Mesendoderm (in vitro differentiated cells): Measurements from ENCODE around the gene SMIM12.

ENCODE experiments used
- DNase-seq: peaks from one replicate; pipeline ENCODE4 v3.0.0; 2013
- H2AK5ac ChIP-seq: 2 replicates; pipeline ENCODE4 v1.6.1; 2013; ENCODE audit warnings: low read length, inconsistent platforms
- H2BK120ac ChIP-seq: 2 replicates; pipeline ENCODE4 v1.6.1; 2013; ENCODE audit warnings: low read depth, mild to moderate bottlenecking, low read length, moderate library complexity, mixed read lengths
- H2BK15ac ChIP-seq: replicated peaks from 2 replicates; pipeline ENCODE4 v1.6.1; 2013; ENCODE audit warnings: low read depth, mild to moderate bottlenecking, moderate library complexity
- H2BK5ac ChIP-seq: 2 replicates; pipeline ENCODE4 v1.6.1; 2013; ENCODE audit warnings: low read length, inconsistent platforms
- H3K18ac ChIP-seq: 2 replicates; pipeline ENCODE4 v1.6.1; 2013; ENCODE audit warnings: mild to moderate bottlenecking, low read length, mixed read lengths
- H3K23ac ChIP-seq: one replicate; pipeline ENCODE4 v1.6.1; 2013; ENCODE audit warnings: low read length
- H3K27ac ChIP-seq: 2 replicates; pipeline ENCODE4 v1.5.1; 2013; ENCODE audit warnings: low read depth, mild to moderate bottlenecking, inconsistent platforms, low read length, moderate library complexity
- H3K27me3 ChIP-seq: 2 replicates; pipeline ENCODE4 v1.6.1; 2013; ENCODE audit warnings: low read length, control low read depth, mild to moderate bottlenecking, inconsistent platforms; ENCODE audit not compliant: insufficient read depth, poor library complexity
- H3K36me3 ChIP-seq: 2 replicates; pipeline ENCODE4 v1.6.1; 2013; ENCODE audit warnings: low read length, inconsistent platforms; ENCODE audit not compliant: control insufficient read depth, insufficient read depth
- H3K4ac ChIP-seq: one replicate; pipeline ENCODE4 v1.6.1; 2013; ENCODE audit warnings: low read depth, mild to moderate bottlenecking, low read length, moderate library complexity
- H3K4me1 ChIP-seq: 2 replicates; pipeline ENCODE4 v1.6.1; 2013; ENCODE audit warnings: low read depth, low read length, inconsistent platforms; ENCODE audit not compliant: control insufficient read depth
- H3K4me2 ChIP-seq: 2 replicates; pipeline ENCODE4 v1.6.1; 2013; ENCODE audit warnings: low read length
- H3K4me3 ChIP-seq: 2 replicates; pipeline ENCODE4 v1.5.1; 2013; ENCODE audit warnings: mild to moderate bottlenecking, low read length
- H3K56ac ChIP-seq: one replicate; pipeline ENCODE4 v1.6.1; 2013; ENCODE audit warnings: low read length
- H3K79me1 ChIP-seq: 2 replicates; pipeline ENCODE4 v1.6.1; 2013; ENCODE audit warnings: low read length, inconsistent platforms
- H3K79me2 ChIP-seq: 2 replicates; pipeline ENCODE4 v1.6.1; 2013; ENCODE audit warnings: mild to moderate bottlenecking, low read length; ENCODE audit not compliant: control insufficient read depth, insufficient read depth
- H3K9ac ChIP-seq: 2 replicates; pipeline ENCODE4 v1.6.1; 2013; ENCODE audit warnings: low read length, inconsistent platforms
- H4K5ac ChIP-seq: one replicate; pipeline ENCODE4 v1.6.1; 2013; ENCODE audit warnings: low read length
- H4K8ac ChIP-seq: one replicate; pipeline ENCODE4 v1.6.1; 2013; ENCODE audit warnings: low read depth, mild to moderate bottlenecking, control low read depth, low read length, moderate library complexity
- WGBS: extraction: QIAGEN DNeasy Blood & Tissue Kit; methylation state at CpG from one replicate; pipeline ENCODE4 v1.1.7; 2013; ENCODE audit warnings: low lambda C conversion rate, missing lambda C conversion rate; ENCODE audit not compliant: insufficient coverage; ENCODE audit errors: extremely low coverage; 5-methylcytosine and 5-hydroxymethylcytosine counted together

SMIM12 gene

GRCh38 chr1:34874296-34874952 is 14.9 kb upstream of the SMIM12 start:
- H2BK15ac ChIP-seq = no peak overlapping the region
- H3K27ac ChIP-seq = no peak overlapping the region
- no peak overlapping the region for H3K4ac ChIP-seq
- H3K56ac ChIP-seq = no peak overlapping the region
- no peak overlapping the region for H3K4me3 ChIP-seq
- H2BK5ac ChIP-seq = no peak overlapping the region
- no CpG with 5 or more reads among the region's 4 CpGs for WGBS
- no peak overlapping the region for H2AK5ac ChIP-seq
- no peak overlapping the region for H2BK120ac ChIP-seq
- no peak overlapping the region for H3K23ac ChIP-seq
- no peak overlapping the region for H3K4me2 ChIP-seq
- no peaks in the 10 kb centered on the region for H3K36me3 ChIP-seq
- no peaks in the 10 kb centered on the region for H3K79me1 ChIP-seq
- H3K9ac ChIP-seq = no peak overlapping the region
- no peaks in the 10 kb centered on the region for H3K4me1 ChIP-seq
- H4K8ac ChIP-seq = no peak overlapping the region
- H3K27me3 ChIP-seq = no peaks in the 10 kb centered on the region
- DNase-seq = peak; percentile 47
- H4K5ac ChIP-seq = no peak overlapping the region
- H3K79me2 ChIP-seq = no peaks in the 10 kb centered on the region
- H3K18ac ChIP-seq = no peak overlapping the region

DNA sequence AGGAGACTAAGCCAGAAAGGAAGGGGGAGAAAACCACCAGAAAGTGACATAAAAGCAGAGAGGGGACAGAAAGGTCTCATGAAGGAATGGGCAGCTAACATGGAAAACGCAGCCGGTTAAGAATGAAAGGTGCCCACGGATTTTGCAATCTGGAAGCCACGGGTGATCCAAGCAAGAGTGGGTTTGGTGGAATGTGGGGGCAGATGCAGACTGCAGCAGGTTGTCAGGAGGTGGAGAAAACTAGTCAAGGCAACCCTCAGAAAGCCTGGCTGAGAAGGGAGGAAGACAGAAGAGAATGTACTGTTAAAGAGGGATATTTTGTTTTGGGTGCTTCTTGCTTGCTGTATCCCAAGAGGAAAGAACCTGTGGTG is 12.6 kb upstream of the SMIM12 start:
- Histone ChIP-seq H2BK5ac (no peak overlapping the region), H2BK120ac (no peak overlapping the region), H4K8ac (no peak overlapping the region), H3K4me3 (no peak overlapping the region), H3K9ac (no peak overlapping the region), H2AK5ac (no peak overlapping the region), H3K18ac (no peak overlapping the region), H3K56ac (no peak overlapping the region), H3K27ac (no peak overlapping the region), H2BK15ac (no peak overlapping the region), H3K4ac (no peak overlapping the region), H3K79me1 (no peaks in the 10 kb centered on the region), H3K4me1 (no peaks in the 10 kb centered on the region), H4K5ac (no peak overlapping the region), H3K23ac (no peak overlapping the region), H3K79me2 (no peaks in the 10 kb centered on the region), H3K27me3 (no peaks in the 10 kb centered on the region), H3K36me3 (no peaks in the 10 kb centered on the region), H3K4me2 (no peak overlapping the region)
- no CpG with 5 or more reads among the region's 4 CpGs for WGBS
- DNase-seq = no peak

- no peak overlapping the region for H2BK15ac ChIP-seq
- no peak overlapping the region for H3K4ac ChIP-seq
- H3K27me3 ChIP-seq = no peaks in the 10 kb centered on the region
- H4K5ac ChIP-seq = no peak overlapping the region
- no peak overlapping the region for H3K56ac ChIP-seq
- H3K4me3 ChIP-seq = no peak overlapping the region
- no peaks in the 10 kb centered on the region for H3K79me1 ChIP-seq
- no peak overlapping the region for H3K18ac ChIP-seq
- H3K23ac ChIP-seq = no peak overlapping the region
- no peaks in the 10 kb centered on the region for H3K4me1 ChIP-seq
- WGBS = no CpG with 5 or more reads among the region's 17 CpGs
- no peaks in the 10 kb centered on the region for H3K36me3 ChIP-seq
- H4K8ac ChIP-seq = no peak overlapping the region
- H3K27ac ChIP-seq = no peak overlapping the region
- no peaks in the 10 kb centered on the region for H3K79me2 ChIP-seq
- H3K9ac ChIP-seq = no peak overlapping the region
- H2AK5ac ChIP-seq = no peak overlapping the region
- no peak for DNase-seq
- no peak overlapping the region for H3K4me2 ChIP-seq
- H2BK120ac ChIP-seq = no peak overlapping the region
- no peak overlapping the region for H2BK5ac ChIP-seq
Observed at GRCh38 chr1:34871443-34872132, 12.0 kb upstream of the SMIM12 start.

DNA sequence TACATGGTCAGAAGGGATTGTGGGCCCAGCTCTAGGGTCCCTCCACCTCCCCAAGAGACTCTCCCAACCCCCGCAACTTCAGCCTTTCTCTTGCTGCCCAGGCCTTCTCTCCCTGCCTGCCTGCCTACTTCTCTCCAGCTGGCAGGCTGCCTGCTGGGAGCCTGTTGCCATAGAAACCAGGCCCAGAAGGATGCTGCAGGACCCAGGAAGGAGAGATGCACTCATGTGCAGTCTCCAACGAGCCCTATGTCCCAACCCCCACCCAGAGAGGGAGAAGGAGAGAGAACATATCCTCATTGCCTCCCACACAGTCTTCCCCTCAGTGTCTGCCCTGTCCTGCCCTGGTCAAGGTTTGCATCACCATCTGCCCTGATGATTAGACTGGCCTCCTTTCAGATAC is 10.8 kb upstream of the SMIM12 start:
- no peaks in the 10 kb centered on the region for H3K36me3 ChIP-seq
- no peaks in the 10 kb centered on the region for H3K4me1 ChIP-seq
- H2AK5ac ChIP-seq = no peak overlapping the region
- H3K4me3 ChIP-seq = no peak overlapping the region
- H3K79me1 ChIP-seq = no peaks in the 10 kb centered on the region
- no peak overlapping the region for H2BK15ac ChIP-seq
- H2BK5ac ChIP-seq = no peak overlapping the region
- H3K18ac ChIP-seq = no peak overlapping the region
- no peak overlapping the region for H4K8ac ChIP-seq
- H3K27me3 ChIP-seq = no peaks in the 10 kb centered on the region
- no peaks in the 10 kb centered on the region for H3K79me2 ChIP-seq
- H4K5ac ChIP-seq = no peak overlapping the region
- no peak for DNase-seq
- H3K56ac ChIP-seq = no peak overlapping the region
- no peak overlapping the region for H3K27ac ChIP-seq
- no peak overlapping the region for H3K4ac ChIP-seq
- WGBS = no CpG with 5 or more reads among the region's 2 CpGs
- no peak overlapping the region for H3K23ac ChIP-seq
- H3K4me2 ChIP-seq = no peak overlapping the region
- H2BK120ac ChIP-seq = no peak overlapping the region
- no peak overlapping the region for H3K9ac ChIP-seq

GRCh38 chr1:34869760-34870159 is 10.2 kb upstream of the SMIM12 start:
- Histone ChIP-seq H3K4me2 (no peak overlapping the region), H3K4me3 (no peak overlapping the region), H2BK5ac (no peak overlapping the region), H3K27me3 (no peaks in the 10 kb centered on the region), H3K27ac (no peak overlapping the region), H3K79me2 (no peaks in the 10 kb centered on the region), H3K23ac (no peak overlapping the region), H3K36me3 (no peaks in the 10 kb centered on the region), H3K4me1 (no peaks in the 10 kb centered on the region), H3K79me1 (no peaks in the 10 kb centered on the region), H2BK120ac (no peak overlapping the region), H3K4ac (no peak overlapping the region), H2BK15ac (no peak overlapping the region), H3K56ac (no peak overlapping the region), H4K8ac (no peak overlapping the region), H3K9ac (no peak overlapping the region), H3K18ac (no peak overlapping the region), H2AK5ac (no peak overlapping the region), H4K5ac (no peak overlapping the region)
- no peak for DNase-seq
- no CpG with 5 or more reads among the region's 4 CpGs for WGBS
